Stimulated activated effector memory CD8-positive, alpha-beta T cell treated with anti-CD3 and anti-CD28 coated beads, Interleukin-12 subunit alpha, Interleukin-12 subunit beta, amount 100 ng/mL, for 72 hours (primary cell): Measurements from ENCODE around the gene OR2C3.
"Not testable (repeated sequence)": the region's sequence is repeated elsewhere in the genome, so short reads cannot be mapped to it uniquely, and the experiment has no call there.

Experiments used
- ATAC-seq: fragments of 150-1000 bp; cut with Tn5 transposase; 2 replicates; pipeline ENCODE4 v1.10.0; 2021
- DNase-seq, 2 donors: peaks; one replicate each; pipeline ENCODE4 v3.0.0; 2021 to 2022; ENCODE audit warnings: low spot score in 2 of 2
- H3K27ac Mint-ChIP-seq: one replicate; pipeline ENCODE4 v1.8.0; 2022; ENCODE audit warnings: mild to moderate bottlenecking, mixed read lengths
- H3K36me3 Mint-ChIP-seq: one replicate; pipeline ENCODE4 v1.8.0; 2022; ENCODE audit warnings: mild to moderate bottlenecking, mixed read lengths
- H3K4me1 Mint-ChIP-seq: one replicate; pipeline ENCODE4 v1.8.0; 2022; ENCODE audit warnings: mixed read lengths
- H3K4me3 Mint-ChIP-seq: one replicate; pipeline ENCODE4 v1.8.0; 2022; ENCODE audit warnings: mild to moderate bottlenecking, mixed read lengths
- H3K9me3 Mint-ChIP-seq: one replicate; pipeline ENCODE4 v1.8.0; 2022; ENCODE audit warnings: mixed read lengths

OR2C3 gene

DNA sequence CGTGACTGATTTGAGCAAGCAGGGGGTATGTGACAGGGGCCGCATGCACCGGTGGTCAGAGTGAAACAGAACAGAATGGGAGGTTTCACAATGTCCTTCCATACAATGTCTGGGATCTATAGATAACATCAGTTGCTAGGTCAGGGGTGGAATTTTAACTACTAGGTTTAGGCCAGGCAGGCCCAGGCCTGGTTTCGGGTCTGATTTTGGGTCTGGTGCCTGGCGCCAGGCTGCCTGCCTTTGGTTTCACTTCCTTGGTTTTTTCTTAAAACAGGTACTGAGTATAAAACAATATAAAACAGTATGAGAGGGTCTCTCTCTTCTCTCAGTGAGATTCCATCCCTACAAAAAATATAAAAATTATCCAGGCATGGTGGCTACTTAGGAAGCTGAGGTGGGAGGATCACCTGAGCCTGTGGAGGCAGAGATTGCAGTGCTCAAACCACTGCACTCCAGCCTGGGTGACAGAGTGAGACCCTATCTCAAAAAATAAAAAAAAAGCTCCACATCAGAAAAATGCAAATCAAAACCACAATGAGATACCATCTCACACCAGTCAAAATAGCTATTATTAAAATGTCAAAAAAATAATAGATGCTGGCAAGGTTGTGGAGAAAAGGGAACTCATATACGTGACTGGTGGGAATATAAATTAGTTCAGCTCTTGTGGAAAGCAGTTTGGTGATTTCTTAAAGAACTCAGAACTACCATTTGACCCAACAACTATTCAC is 59.7 kb downstream of the OR2C3 start:
- H3K9me3 Mint-ChIP-seq, DNase-seq, H3K4me1 Mint-ChIP-seq, H3K27ac Mint-ChIP-seq, H3K4me3 Mint-ChIP-seq, ATAC-seq, H3K36me3 Mint-ChIP-seq: not testable (repeated sequence)

DNA sequence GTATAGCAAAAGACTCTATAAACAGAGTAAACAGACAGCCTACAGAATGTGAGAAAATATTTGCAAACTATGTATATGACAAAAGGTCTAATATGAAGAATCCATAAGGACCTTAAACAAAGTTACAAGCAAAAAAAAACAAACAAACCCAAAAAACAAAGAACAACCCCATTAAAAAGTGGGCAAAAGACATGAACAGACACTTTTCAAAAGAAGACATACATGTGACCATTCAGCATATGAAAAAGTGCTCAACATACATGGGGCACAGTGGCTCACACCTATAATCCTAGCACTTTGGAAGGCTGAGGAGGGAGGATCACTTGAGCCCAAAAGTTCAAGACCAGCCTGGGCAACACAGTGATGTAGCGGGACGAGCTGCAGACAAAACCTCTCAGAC is 60.4 kb downstream of the OR2C3 start:
- ATAC-seq = no peak
- Mint-ChIP-seq H3K9me3 (no peaks in the 10 kb centered on the region), H3K36me3 (no peaks in the 10 kb centered on the region), H3K4me3 (no peak overlapping the region), H3K4me1 (no peaks in the 10 kb centered on the region), H3K27ac (no peak overlapping the region)
- no peak for DNase-seq
